Osteocyte (in vitro differentiated cells): ENCODE data around the gene FBXO36. TPM values are rescaled to one million over a fixed set of nuclear protein-coding genes. Genes with fewer than 3 reads are reported as not detected.
A peak's percentile ranks its signal among the peaks of the same experiment; 100 is the strongest.
"Not testable (repeated sequence)": the region's sequence is repeated elsewhere in the genome, so short reads cannot be mapped to it uniquely, and the experiment has no call there.

ENCODE experiments used
- DNase-seq: peaks from one replicate; pipeline ENCODE4 v3.0.0; 2021; ENCODE audit warnings: mixed read lengths; ENCODE audit not compliant: unreplicated experiment; ENCODE audit errors: extremely low spot score
- H3K27ac Mint-ChIP-seq: one replicate; pipeline ENCODE4 v1.8.0; 2021; ENCODE audit warnings: mild to moderate bottlenecking, mixed read lengths; ENCODE audit not compliant: unreplicated experiment
- H3K27me3 Mint-ChIP-seq: one replicate; pipeline ENCODE4 v1.8.0; 2021; ENCODE audit warnings: mixed read lengths; ENCODE audit not compliant: unreplicated experiment
- H3K36me3 Mint-ChIP-seq: one replicate; pipeline ENCODE4 v1.8.0; 2021; ENCODE audit warnings: mixed read lengths; ENCODE audit not compliant: unreplicated experiment
- H3K4me1 Mint-ChIP-seq: one replicate; pipeline ENCODE4 v1.8.0; 2021; ENCODE audit warnings: mixed read lengths; ENCODE audit not compliant: unreplicated experiment
- H3K4me3 Mint-ChIP-seq: one replicate; pipeline ENCODE4 v1.8.0; 2021; ENCODE audit warnings: mild to moderate bottlenecking, moderate library complexity, mixed read lengths; ENCODE audit not compliant: unreplicated experiment
- H3K9me3 Mint-ChIP-seq: one replicate; pipeline ENCODE4 v1.8.0; 2021; ENCODE audit warnings: mixed read lengths; ENCODE audit not compliant: unreplicated experiment
- total RNA-seq: library from RNA; stranded (reverse); gene quantifications from 2 replicates; pipeline ENCODE4 v1.2.1, GENCODE V29; 2021
- TF ChIP-seq, protein P1 (sequence below): fragments of 200-600 bp; sonication (generic); IDR thresholded peaks from 2 replicates; pipeline ENCODE4 v1.5.0; 2021; ENCODE audit warnings: antibody characterized with exemption, mild to moderate bottlenecking, moderate library complexity

The FBXO36 gene
- total RNA-seq, 1 donor from 2014 or later, result 4.8 TPM

GRCh38 chr2:229921101-229921891, 1.0 kb upstream of the FBXO36 start:
- no peaks in the 10 kb centered on the region for H3K27me3 Mint-ChIP-seq
- peaks cover 59% of the 10 kb centered on the region for H3K4me1 Mint-ChIP-seq
- H3K4me3 Mint-ChIP-seq, result peak overlapping the region; percentile 99
- H3K36me3 Mint-ChIP-seq, result peaks cover 10% of the 10 kb centered on the region
- H3K9me3 Mint-ChIP-seq, result no peaks in the 10 kb centered on the region
- TF ChIP-seq, protein P1, sequence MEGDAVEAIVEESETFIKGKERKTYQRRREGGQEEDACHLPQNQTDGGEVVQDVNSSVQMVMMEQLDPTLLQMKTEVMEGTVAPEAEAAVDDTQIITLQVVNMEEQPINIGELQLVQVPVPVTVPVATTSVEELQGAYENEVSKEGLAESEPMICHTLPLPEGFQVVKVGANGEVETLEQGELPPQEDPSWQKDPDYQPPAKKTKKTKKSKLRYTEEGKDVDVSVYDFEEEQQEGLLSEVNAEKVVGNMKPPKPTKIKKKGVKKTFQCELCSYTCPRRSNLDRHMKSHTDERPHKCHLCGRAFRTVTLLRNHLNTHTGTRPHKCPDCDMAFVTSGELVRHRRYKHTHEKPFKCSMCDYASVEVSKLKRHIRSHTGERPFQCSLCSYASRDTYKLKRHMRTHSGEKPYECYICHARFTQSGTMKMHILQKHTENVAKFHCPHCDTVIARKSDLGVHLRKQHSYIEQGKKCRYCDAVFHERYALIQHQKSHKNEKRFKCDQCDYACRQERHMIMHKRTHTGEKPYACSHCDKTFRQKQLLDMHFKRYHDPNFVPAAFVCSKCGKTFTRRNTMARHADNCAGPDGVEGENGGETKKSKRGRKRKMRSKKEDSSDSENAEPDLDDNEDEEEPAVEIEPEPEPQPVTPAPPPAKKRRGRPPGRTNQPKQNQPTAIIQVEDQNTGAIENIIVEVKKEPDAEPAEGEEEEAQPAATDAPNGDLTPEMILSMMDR, result no peak
- peak; percentile 84 for DNase-seq
- H3K27ac Mint-ChIP-seq, result peak overlapping the region; percentile 100

- H3K27ac Mint-ChIP-seq, result peak within 1 kb of the TSS; percentile 100
- H3K36me3 Mint-ChIP-seq, result peaks cover 7% of the 10 kb centered on the region
- H3K27me3 Mint-ChIP-seq, result no peaks in the 10 kb centered on the region
- peak within 1 kb of the TSS; percentile 99 for H3K4me3 Mint-ChIP-seq
- peak; percentile 98 for DNase-seq
- TF ChIP-seq, protein P1, result no peak
- peaks cover 58% of the 10 kb centered on the region for H3K4me1 Mint-ChIP-seq
- H3K9me3 Mint-ChIP-seq, result no peaks in the 10 kb centered on the region
Observed at GRCh38 chr2:229921892-229922448, 333 bp upstream of the FBXO36 start, which contains the start of gene TRIP12. TSS of gene TRIP12 (minus strand) at chr2:229922009. CDS start at chr2:229880079, 41,930 bp downstream.

DNA sequence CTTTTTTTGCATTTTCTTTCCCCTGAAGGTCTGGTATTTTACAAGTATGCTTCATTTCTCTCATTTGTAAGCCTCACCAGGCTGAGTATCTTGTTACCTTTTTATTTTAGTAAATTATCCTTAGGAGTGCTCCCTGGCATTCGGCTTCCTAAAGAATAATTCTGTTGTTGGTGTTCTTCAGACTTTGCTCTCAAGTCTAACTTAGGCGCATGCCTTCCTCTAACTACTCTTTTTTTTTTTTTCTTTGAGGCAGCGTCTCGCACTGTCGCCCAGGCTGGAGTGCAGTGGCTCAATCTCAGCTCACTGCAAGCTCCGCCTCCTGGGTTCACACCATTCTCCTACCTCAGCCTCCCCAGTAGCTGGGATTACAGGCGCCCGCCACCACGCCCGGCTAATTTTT, 2.2 kb downstream of the FBXO36 start:
- Mint-ChIP-seq H3K27ac (peak overlapping the region; percentile 63), H3K4me1 (peaks cover 60% of the 10 kb centered on the region), H3K4me3 (peak overlapping the region; percentile 26)
- H3K27me3 Mint-ChIP-seq, H3K36me3 Mint-ChIP-seq, H3K9me3 Mint-ChIP-seq, DNase-seq: not testable (repeated sequence)

DNA sequence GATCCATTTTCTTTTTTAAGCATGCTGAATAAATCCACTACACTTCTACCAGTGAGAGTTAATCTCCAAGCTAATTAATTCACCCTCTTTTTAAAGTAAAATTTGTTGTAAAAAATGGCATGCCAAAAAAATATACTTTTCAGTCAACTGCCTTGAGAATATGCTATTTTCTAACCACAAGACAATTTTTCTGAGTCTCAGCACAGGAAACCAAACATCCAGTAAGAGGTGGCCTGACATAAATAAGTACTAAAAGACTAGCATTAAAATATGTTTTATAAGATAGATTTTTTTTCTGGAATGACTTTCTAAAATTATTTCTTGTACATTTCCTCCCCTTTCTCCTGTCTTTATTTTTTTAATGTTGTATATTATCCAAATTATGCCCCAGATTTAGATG, 2.9 kb downstream of the FBXO36 start:
- H3K36me3 Mint-ChIP-seq, result no peaks in the 10 kb centered on the region
- H3K4me1 Mint-ChIP-seq, result peaks cover 55% of the 10 kb centered on the region
- TF ChIP-seq, protein P1, result no peak
- peak overlapping the region; percentile 66 for H3K27ac Mint-ChIP-seq
- no peaks in the 10 kb centered on the region for H3K9me3 Mint-ChIP-seq
- H3K4me3 Mint-ChIP-seq, result peak overlapping the region; percentile 1
- no peak for DNase-seq
- no peaks in the 10 kb centered on the region for H3K27me3 Mint-ChIP-seq

DNA sequence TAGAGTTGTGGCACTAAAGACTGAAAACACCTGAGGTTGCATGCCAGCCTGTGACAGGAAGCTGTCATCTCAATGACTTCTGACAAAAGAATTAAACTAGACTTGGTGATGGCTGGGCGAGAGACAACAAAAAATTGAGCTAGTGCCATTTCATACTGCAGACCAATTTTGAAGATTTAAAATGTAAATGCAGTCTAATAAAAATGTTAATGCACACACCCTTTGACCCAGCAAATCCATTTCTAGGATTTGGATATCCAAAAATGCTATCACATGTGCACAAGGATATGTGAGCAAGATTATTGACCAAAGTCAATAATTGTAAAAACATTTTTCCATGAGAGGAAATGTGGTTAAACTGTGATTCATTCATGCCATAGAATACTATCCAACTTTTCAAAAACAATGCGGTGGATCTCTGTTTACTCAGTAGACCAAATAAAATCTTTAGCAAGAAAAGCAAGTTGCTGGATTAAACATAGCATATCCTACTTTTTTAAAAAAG, 5.6 kb downstream of the FBXO36 start:
- no peaks in the 10 kb centered on the region for H3K27me3 Mint-ChIP-seq
- TF ChIP-seq, protein P1, result no peak
- H3K4me3 Mint-ChIP-seq, result no peak overlapping the region

More for the DNA sequence above, 5.6 kb downstream of the FBXO36 start:
- DNase-seq, result no peak
- peak overlapping the region; percentile 74 for H3K27ac Mint-ChIP-seq
- H3K36me3 Mint-ChIP-seq, result no peaks in the 10 kb centered on the region
- peaks cover 51% of the 10 kb centered on the region for H3K4me1 Mint-ChIP-seq
- H3K9me3 Mint-ChIP-seq, result no peaks in the 10 kb centered on the region
